HEK293T (cell line): Measurements from ENCODE around the gene CTH.
"Not testable (repeated sequence)": the region's sequence is repeated elsewhere in the genome, so short reads cannot be mapped to it uniquely, and the experiment has no call there.

ENCODE experiments used
- ARNT ChIP-seq: fragments of 450-650 bp; IDR thresholded peaks from 2 replicates; pipeline ENCODE4 v1.6.1; 2017; ENCODE audit warnings: mild to moderate bottlenecking
- BHLHE40 ChIP-seq: fragments of 450-650 bp; IDR thresholded peaks from 2 replicates; pipeline ENCODE4 v1.6.1; 2016; ENCODE audit warnings: mild to moderate bottlenecking, moderate library complexity, borderline replicate concordance
- ELF4 ChIP-seq: fragments of 450-650 bp; IDR thresholded peaks from 2 replicates; pipeline ENCODE4 v1.6.1; 2017; ENCODE audit warnings: antibody characterized with exemption
- FOXA1 ChIP-seq: fragments of 450-650 bp; IDR thresholded peaks from 2 replicates; pipeline ENCODE4 v1.6.1; 2016; ENCODE audit warnings: mild to moderate bottlenecking
- FOXK2 ChIP-seq: fragments of 450-650 bp; IDR thresholded peaks from 2 replicates; pipeline ENCODE4 v1.6.1; 2016; ENCODE audit warnings: mild to moderate bottlenecking
- FOXM1 ChIP-seq: fragments of 450-650 bp; IDR thresholded peaks from 2 replicates; pipeline ENCODE4 v1.6.1; 2017; ENCODE audit warnings: mild to moderate bottlenecking, borderline replicate concordance
- HDGF ChIP-seq: fragments of 450-650 bp; IDR thresholded peaks from 2 replicates; pipeline ENCODE4 v1.6.1; 2017; ENCODE audit warnings: antibody characterized with exemption, borderline replicate concordance
- LEF1 ChIP-seq: fragments of 450-650 bp; IDR thresholded peaks from 2 replicates; pipeline ENCODE4 v1.6.1; 2017; ENCODE audit warnings: mild to moderate bottlenecking, borderline replicate concordance
- NFRKB ChIP-seq: fragments of 450-650 bp; IDR thresholded peaks from 2 replicates; pipeline ENCODE4 v1.6.1; 2016; ENCODE audit warnings: mild to moderate bottlenecking, moderate library complexity
- SP1 ChIP-seq: fragments of 450-650 bp; IDR thresholded peaks from 2 replicates; pipeline ENCODE4 v1.6.1; 2017
- SUZ12 ChIP-seq: fragments of 450-650 bp; IDR thresholded peaks from 2 replicates; pipeline ENCODE4 v1.6.1; 2016; ENCODE audit warnings: mild to moderate bottlenecking
- TARDBP ChIP-seq: fragments of 450-650 bp; IDR thresholded peaks from 2 replicates; pipeline ENCODE4 v1.6.1; 2016

DNA sequence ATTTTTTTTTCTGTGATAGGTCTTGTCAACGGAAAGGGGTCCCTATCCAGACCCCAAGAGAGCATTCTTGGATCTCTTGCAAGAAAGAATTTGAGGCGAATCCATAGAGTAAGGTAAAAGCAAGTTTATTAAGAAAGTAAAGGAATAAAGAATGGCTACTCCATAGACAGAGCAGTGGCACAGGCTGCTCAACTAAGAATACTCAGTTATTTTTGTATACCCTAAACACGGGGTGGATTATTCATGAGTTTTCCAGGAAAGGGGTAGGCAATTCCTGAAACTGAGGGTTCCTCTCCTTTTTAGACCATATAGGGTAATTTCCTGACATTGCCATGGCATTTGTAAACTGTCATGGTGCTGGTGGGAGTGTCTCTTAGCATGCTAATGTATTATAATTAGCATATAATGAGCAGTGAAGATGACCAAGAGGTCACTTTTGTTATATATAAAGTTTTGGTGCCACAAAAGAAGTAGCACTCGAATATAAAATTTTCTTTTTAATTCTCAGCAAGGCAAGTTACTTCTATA lies 44.6 kb upstream of the CTH start:
- not testable (repeated sequence) for TF ChIP-seq LEF1, FOXK2, NFRKB, SP1, SUZ12, TARDBP, FOXA1, BHLHE40, ARNT, FOXM1, HDGF, ELF4
